Body of pancreas (tissue), 4 donors: ENCODE results near the gene ARSB. TPM values are rescaled to one million over a fixed set of nuclear protein-coding genes. Genes with fewer than 3 reads are reported as not detected.

ENCODE experiments used
- ATAC-seq: fragments of 150-250 bp; one replicate; pipeline ENCODE4 v1.9.1; 2016
- DNase-seq, 4 donors: peaks; one replicate each; pipeline ENCODE4 v3.0.0-alpha.2; 2019
- H3K27ac ChIP-seq, 4 donors: fragments of 200-600 bp; sonication (generic); 1 replicate in 3 of 4; 2 replicates in 1 of 4; pipeline versions ENCODE4 v1.5.1 to v1.6.1; 2016 to 2019; ENCODE audit warnings: mild to moderate bottlenecking in 1 of 4, mixed read lengths in 1 of 4, moderate library complexity in 1 of 4
- H3K27me3 ChIP-seq, 2 donors: fragments of 200-600 bp; sonication (generic); one replicate each; pipeline ENCODE4 v1.6.0; 2016; ENCODE audit warnings: mild to moderate bottlenecking in 1 of 2
- H3K36me3 ChIP-seq, 2 donors: fragments of 200-600 bp; sonication (generic); replicated peaks in 1 of 2; 2 replicates each; pipeline ENCODE4 v1.5.1; 2016; ENCODE audit warnings: low read depth in 2 of 2; ENCODE audit not compliant: insufficient read depth in 1 of 2
- H3K4me1 ChIP-seq: fragments of 200-600 bp; sonication (generic); one replicate; pipeline ENCODE4 v1.6.0; 2016
- H3K4me3 ChIP-seq, 2 donors: fragments of 200-600 bp; sonication (generic); 1 replicate in 1 of 2; 2 replicates in 1 of 2; pipeline ENCODE4 v1.5.1; 2016 to 2019
- H3K9me3 ChIP-seq, 3 donors: fragments of 200-600 bp; sonication (generic); 1 replicate in 2 of 3; 2 replicates in 1 of 3; pipeline ENCODE4 v1.5.1; 2016
- POLR2A ChIP-seq, 3 donors: fragments of 450-650 bp; IDR thresholded peaks; one replicate each; pipeline ENCODE4 v1.6.1; 2016; ENCODE audit warnings: antibody characterized with exemption in 3 of 3, mild to moderate bottlenecking in 2 of 3
- WGBS, 2 donors: methylation state at CpG; one replicate each; pipeline ENCODE4 v1.1.5; 2017; 5-methylcytosine and 5-hydroxymethylcytosine counted together
- intact Hi-C: fragments of 100-400 bp; cut with DNase I; formaldehyde crosslinking; loops from one replicate; pipeline ENCODE4 v1.15.1; 2023
- total RNA-seq, 2 donors: library from RNA; depleted of rRNA; stranded (reverse); fragments of >200 nt; gene quantifications; one replicate each; pipeline ENCODE4 v1.1.0, GENCODE V29; 2016
- TF ChIP-seq, protein P1 (sequence below), 7 experiments: fragments of 450-650 bp in 4 of 7; fragments of 200-600 bp in 3 of 7; sonication (generic) in 3 of 7; IDR thresholded peaks; one replicate each; pipeline ENCODE4 v1.5.1; 2016 to 2019; ENCODE audit warnings: antibody characterized with exemption in 7 of 7

ARSB gene
- total RNA-seq, 2 donors from 2014 or later, result 9.9 to 12.2 TPM

DNA sequence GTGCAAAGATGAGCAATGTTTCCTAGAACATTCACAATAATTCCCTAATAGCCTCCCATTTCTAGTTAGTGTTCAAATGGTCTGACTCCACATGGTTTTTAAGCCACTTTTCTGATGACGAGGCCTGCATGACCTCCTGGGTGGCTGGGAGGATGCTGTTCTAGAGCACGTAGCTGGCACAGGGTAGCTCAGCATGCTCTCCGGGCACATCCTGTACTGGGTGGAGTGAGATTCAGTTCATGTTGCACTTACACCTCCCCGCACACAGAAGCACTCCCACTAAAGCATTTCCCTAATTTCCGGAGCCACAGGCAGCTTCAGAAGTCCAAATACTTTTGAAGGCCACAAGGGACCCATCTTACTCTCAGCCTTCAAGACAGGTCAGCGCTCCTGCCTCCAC lies 176.7 kb downstream of the ARSB start:
- no peaks in the 10 kb centered on the region for H3K9me3 ChIP-seq
- no peak for TF ChIP-seq POLR2A (IDR thresholded peaks at IDR 0.05)
- TF ChIP-seq, protein P1, sequence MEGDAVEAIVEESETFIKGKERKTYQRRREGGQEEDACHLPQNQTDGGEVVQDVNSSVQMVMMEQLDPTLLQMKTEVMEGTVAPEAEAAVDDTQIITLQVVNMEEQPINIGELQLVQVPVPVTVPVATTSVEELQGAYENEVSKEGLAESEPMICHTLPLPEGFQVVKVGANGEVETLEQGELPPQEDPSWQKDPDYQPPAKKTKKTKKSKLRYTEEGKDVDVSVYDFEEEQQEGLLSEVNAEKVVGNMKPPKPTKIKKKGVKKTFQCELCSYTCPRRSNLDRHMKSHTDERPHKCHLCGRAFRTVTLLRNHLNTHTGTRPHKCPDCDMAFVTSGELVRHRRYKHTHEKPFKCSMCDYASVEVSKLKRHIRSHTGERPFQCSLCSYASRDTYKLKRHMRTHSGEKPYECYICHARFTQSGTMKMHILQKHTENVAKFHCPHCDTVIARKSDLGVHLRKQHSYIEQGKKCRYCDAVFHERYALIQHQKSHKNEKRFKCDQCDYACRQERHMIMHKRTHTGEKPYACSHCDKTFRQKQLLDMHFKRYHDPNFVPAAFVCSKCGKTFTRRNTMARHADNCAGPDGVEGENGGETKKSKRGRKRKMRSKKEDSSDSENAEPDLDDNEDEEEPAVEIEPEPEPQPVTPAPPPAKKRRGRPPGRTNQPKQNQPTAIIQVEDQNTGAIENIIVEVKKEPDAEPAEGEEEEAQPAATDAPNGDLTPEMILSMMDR (IDR thresholded peaks at IDR 0.05), result no peak
- 91 to 93% methylated on average over 6 of the region's 6 CpGs for WGBS, 2 donors
- ATAC-seq (no peak), DNase-seq (no peak)
- H3K27me3 ChIP-seq, result no peaks in the 10 kb centered on the region
- no peak overlapping the region for H3K27ac ChIP-seq
- H3K4me3 ChIP-seq, result no peak overlapping the region
- intact Hi-C loops, result no loop called here
- H3K36me3 ChIP-seq, result no peaks in the 10 kb centered on the region
- H3K4me1 ChIP-seq, result no peaks in the 10 kb centered on the region

DNA sequence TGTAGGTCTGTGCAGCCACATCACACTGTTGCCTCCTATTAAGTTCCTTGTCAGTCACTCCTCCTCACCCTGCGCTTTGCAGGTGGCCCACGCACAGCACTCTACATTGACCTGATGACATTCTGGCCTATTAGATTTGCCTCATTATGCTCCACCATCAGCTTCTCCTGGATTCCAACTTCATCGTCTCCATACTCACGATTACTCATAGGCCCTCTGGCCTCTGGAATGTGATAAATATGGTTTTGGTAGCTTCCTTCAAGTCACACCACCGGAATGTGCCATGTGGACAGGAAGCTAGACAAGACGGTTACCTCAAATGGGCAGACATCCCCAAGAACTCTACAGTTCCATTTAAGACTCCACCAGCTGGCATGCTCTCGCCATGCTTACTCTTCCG lies 178.6 kb downstream of the ARSB start:
- Histone ChIP-seq H3K4me3 (no peak overlapping the region), H3K9me3 (no peaks in the 10 kb centered on the region), H3K27ac (no peak overlapping the region), H3K4me1 (no peaks in the 10 kb centered on the region), H3K36me3 (no peaks in the 10 kb centered on the region), H3K27me3 (no peaks in the 10 kb centered on the region)
- TF ChIP-seq, protein P1 (IDR thresholded peaks at IDR 0.05), result no peak
- no peak for TF ChIP-seq POLR2A (IDR thresholded peaks at IDR 0.05)
- 94 to 97% methylated on average over 8 of the region's 8 CpGs for WGBS, 2 donors
- ATAC-seq, result no peak
- no peak for DNase-seq
- intact Hi-C loops, result no loop called here

DNA sequence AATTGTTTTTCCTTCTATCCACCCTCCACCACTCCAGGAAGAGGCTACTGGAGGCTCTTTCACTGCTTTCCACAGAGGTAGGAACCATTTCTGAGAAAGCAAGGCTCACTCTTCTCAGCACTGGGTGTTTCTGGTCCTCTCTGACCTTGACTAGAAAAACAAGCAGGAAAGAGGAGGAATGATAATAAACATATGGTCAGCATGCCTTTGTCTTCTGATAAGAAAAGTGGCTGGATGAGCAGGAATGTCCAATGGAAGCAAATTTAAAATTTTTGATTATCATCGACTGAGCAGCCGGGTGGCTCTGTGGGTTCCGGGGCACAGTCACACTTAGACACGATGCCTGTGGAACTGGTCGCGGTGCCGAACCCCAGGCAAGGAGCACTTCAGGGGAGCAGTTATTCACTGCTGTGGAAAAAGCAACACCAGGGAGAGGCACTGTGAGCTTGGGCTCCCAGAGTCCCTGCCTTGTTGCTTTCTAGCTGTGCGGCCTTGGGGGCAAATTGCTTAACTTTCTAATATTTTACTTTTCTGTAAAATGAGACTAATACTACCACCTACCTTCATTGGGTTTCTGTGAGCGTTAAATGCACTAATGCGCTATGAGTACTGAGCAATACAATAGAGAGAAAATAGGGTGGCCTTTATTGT lies 179.5 kb downstream of the ARSB start:
- Histone ChIP-seq H3K4me1 (no peaks in the 10 kb centered on the region), H3K36me3 (no peaks in the 10 kb centered on the region), H3K27ac (no peak overlapping the region), H3K27me3 (no peaks in the 10 kb centered on the region), H3K4me3 (no peak overlapping the region), H3K9me3 (no peaks in the 10 kb centered on the region)
- DNase-seq (no peak), ATAC-seq (no peak)
- WGBS, 2 donors, result 95 to 98% methylated on average over 10 of the region's 10 CpGs
- intact Hi-C loops, result no loop called here
- TF ChIP-seq, protein P1 (IDR thresholded peaks at IDR 0.05), result no peak
- no peak for TF ChIP-seq POLR2A (IDR thresholded peaks at IDR 0.05)

DNA sequence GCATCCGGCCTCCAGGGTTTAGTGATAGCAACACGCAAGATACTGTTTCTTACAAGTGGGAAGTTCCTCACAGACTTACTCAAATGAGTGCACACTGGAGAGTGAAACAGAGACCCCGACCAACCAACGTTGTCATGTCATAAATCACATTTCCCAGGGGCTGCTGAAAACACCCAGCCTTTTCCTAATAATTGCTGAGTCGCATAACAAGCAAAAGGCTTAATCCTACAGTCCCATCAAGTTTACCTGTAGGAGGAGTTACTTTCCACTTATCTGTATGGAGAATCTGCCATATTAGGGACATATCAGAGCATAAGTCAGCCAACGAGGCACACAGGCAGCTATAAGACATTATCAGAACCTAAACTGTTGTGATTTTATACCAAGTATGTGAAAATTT lies 180.1 kb downstream of the ARSB start:
- DNase-seq, result no peak
- Histone ChIP-seq H3K4me1 (no peaks in the 10 kb centered on the region), H3K27me3 (no peaks in the 10 kb centered on the region), H3K36me3 (no peaks in the 10 kb centered on the region), H3K4me3 (no peak overlapping the region), H3K27ac (no peak overlapping the region), H3K9me3 (no peaks in the 10 kb centered on the region)
- 90% methylated on average over 4 to 6 of the region's 6 CpGs for WGBS, 2 donors
- intact Hi-C loops, result no loop called here
- no peak for ATAC-seq
- TF ChIP-seq POLR2A (IDR thresholded peaks at IDR 0.05), result no peak
- TF ChIP-seq, protein P1 (IDR thresholded peaks at IDR 0.05), result no peak

DNA sequence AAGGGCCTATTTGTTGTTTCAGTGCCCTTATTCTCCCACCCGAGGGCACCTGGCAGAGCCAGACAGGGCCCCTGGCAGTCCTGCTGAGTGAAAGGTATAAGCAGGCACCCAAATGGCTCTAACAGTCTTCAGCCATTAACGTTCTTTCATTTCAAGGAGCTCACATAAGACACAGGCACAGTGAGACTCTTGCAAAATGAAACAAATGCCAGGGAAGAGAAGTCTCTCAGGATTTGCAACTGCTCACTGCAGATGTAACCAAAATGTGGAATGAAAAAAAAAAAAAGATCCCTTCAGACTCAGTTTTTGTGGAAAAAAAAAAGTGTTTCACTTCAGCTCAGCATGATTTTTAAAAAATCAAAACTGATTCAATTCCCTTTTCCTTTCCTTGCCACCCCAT lies 181.2 kb downstream of the ARSB start:
- no peak overlapping the region for H3K27ac ChIP-seq
- WGBS, 2 donors, result 92% methylated on average over 2 of the region's 2 CpGs
- ATAC-seq, result no peak

More for the DNA sequence above, 181.2 kb downstream of the ARSB start:
- intact Hi-C loops, result no loop called here
- H3K27me3 ChIP-seq, result no peaks in the 10 kb centered on the region
- H3K4me1 ChIP-seq, result no peaks in the 10 kb centered on the region
- DNase-seq, result no peak
- no peaks in the 10 kb centered on the region for H3K36me3 ChIP-seq
- H3K4me3 ChIP-seq, result no peak overlapping the region
- H3K9me3 ChIP-seq, result no peaks in the 10 kb centered on the region
- TF ChIP-seq POLR2A (IDR thresholded peaks at IDR 0.05), result no peak
- TF ChIP-seq, protein P1 (IDR thresholded peaks at IDR 0.05), result no peak
